IMR-90 (cell line): Measurements from ENCODE around the gene PXMP2.

Source experiments
- BHLHE40 ChIP-seq: fragments of 150-350 bp; IDR thresholded peaks from 2 replicates; pipeline ENCODE4 v1.6.1; 2016; ENCODE audit warnings: mild to moderate bottlenecking, low read depth, low read length
- CEBPB ChIP-seq: IDR thresholded peaks from 2 replicates; pipeline ENCODE4 v1.6.1; 2012; ENCODE audit warnings: low read depth, low read length, improper control_type of control experiment
- CHD1 ChIP-seq: IDR thresholded peaks from 2 replicates; pipeline ENCODE4 v1.6.1; 2012; ENCODE audit warnings: low read depth, low read length, improper control_type of control experiment
- CTCF ChIP-seq: conservative IDR thresholded peaks from 2 replicates; pipeline ENCODE4 v1.5.1; 2012; ENCODE audit warnings: mild to moderate bottlenecking, low read depth, low read length, improper control_type of control experiment
- FOS ChIP-seq: fragments of 150-350 bp; IDR thresholded peaks from 2 replicates; pipeline ENCODE4 v1.6.1; 2016; ENCODE audit warnings: low read depth, low read length
- MAFK ChIP-seq: IDR thresholded peaks from 2 replicates; pipeline ENCODE4 v1.6.1; 2012; ENCODE audit warnings: low read depth, low read length, improper control_type of control experiment
- MAZ ChIP-seq: IDR thresholded peaks from 2 replicates; pipeline ENCODE4 v1.6.1; 2012; ENCODE audit warnings: low read depth, mild to moderate bottlenecking, low read length, improper control_type of control experiment, moderate library complexity, borderline replicate concordance
- NFE2L2 ChIP-seq: fragments of 150-350 bp; IDR thresholded peaks from 2 replicates; pipeline ENCODE4 v1.6.1; 2016; ENCODE audit warnings: low read depth, mild to moderate bottlenecking, low read length
- POLR2A ChIP-seq: IDR thresholded peaks from 2 replicates; pipeline ENCODE4 v1.6.1; 2012; ENCODE audit warnings: mild to moderate bottlenecking, low read depth, low read length
- RAD21 ChIP-seq: IDR thresholded peaks from 2 replicates; pipeline ENCODE4 v1.6.1; 2012; ENCODE audit warnings: low read length, improper control_type of control experiment
- RCOR1 ChIP-seq: IDR thresholded peaks from 2 replicates; pipeline ENCODE4 v1.6.1; 2012; ENCODE audit warnings: mild to moderate bottlenecking, low read length, improper control_type of control experiment; ENCODE audit not compliant: insufficient replicate concordance
- RFX5 ChIP-seq: IDR thresholded peaks from 2 replicates; pipeline ENCODE4 v1.8.0; 2012; ENCODE audit warnings: low read depth, mild to moderate bottlenecking, low read length, moderate library complexity
- SMC3 ChIP-seq: fragments of 150-350 bp; IDR thresholded peaks from 2 replicates; pipeline ENCODE4 v1.6.1; 2016; ENCODE audit warnings: low read depth, mild to moderate bottlenecking, antibody characterized with exemption, low read length, moderate library complexity
- USF2 ChIP-seq: fragments of 150-350 bp; IDR thresholded peaks from 2 replicates; pipeline ENCODE4 v1.6.1; 2017; ENCODE audit warnings: mild to moderate bottlenecking, antibody characterized with exemption, low read length, low read depth

DNA sequence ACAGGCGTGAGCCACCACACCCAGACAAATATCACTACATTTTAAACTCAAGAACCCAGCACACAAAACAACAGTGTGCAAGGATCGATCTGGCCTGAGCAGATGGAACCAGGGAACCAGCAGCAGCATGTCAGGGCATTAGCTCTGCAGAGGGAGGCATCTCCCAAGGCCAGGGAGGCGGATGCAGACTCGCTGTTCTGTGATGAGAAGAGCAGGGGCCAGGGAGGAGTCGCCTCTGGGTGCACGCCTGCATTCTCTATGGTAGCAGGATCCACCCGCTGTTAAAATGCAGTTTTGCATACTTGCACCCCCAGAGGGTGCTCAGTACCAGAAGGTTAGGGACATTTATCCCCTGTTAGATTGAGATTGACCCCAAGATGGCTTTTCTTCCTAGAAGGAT lies 41.1 kb downstream of the PXMP2 start:
- TF ChIP-seq CTCF (no peak), RAD21 (no peak), MAFK (no peak), CEBPB (no peak), SMC3 (no peak), RCOR1 (no peak), POLR2A (no peak), BHLHE40 (no peak), USF2 (no peak), RFX5 (no peak), MAZ (no peak), FOS (no peak), CHD1 (no peak), NFE2L2 (no peak)
